Kidney capillary endothelial cell (primary cell): ENCODE measurements around the gene AFF2.
"Not testable (repeated sequence)": the region's sequence is repeated elsewhere in the genome, so short reads cannot be mapped to it uniquely, and the experiment has no call there.

Experiments
- DNase-seq: peaks from one replicate; pipeline ENCODE4 v3.0.0-alpha.2; 2018; ENCODE audit warnings: low spot score

The AFF2 gene

GRCh38 chrX:148643460-148643859 lies 143.0 kb downstream of the AFF2 start:
- no peak for DNase-seq

- DNase-seq: no peak
Measured at GRCh38 chrX:148647651-148648050, 147.2 kb downstream of the AFF2 start.

GRCh38 chrX:148649145-148649795 lies 148.9 kb downstream of the AFF2 start:
- no peak for DNase-seq

GRCh38 chrX:148658115-148658730 lies 157.8 kb downstream of the AFF2 start:
- DNase-seq: no peak

- DNase-seq: no peak
Measured at GRCh38 chrX:148659481-148659880, 159.1 kb downstream of the AFF2 start.

GRCh38 chrX:148661035-148661434 lies 160.6 kb downstream of the AFF2 start:
- no peak for DNase-seq

GRCh38 chrX:148662014-148662413 lies 161.6 kb downstream of the AFF2 start:
- no peak for DNase-seq

- DNase-seq: no peak
Measured at GRCh38 chrX:148664171-148664570, 163.8 kb downstream of the AFF2 start.

GRCh38 chrX:148664995-148665394 lies 164.6 kb downstream of the AFF2 start:
- no peak for DNase-seq

- DNase-seq: not testable (repeated sequence)
Measured at GRCh38 chrX:148669175-148669574, 168.8 kb downstream of the AFF2 start.

- DNase-seq: no peak
Measured at GRCh38 chrX:148670277-148670676, 169.9 kb downstream of the AFF2 start.

- no peak for DNase-seq
Measured at GRCh38 chrX:148672517-148672916, 172.1 kb downstream of the AFF2 start.

GRCh38 chrX:148681605-148682004 lies 181.2 kb downstream of the AFF2 start:
- DNase-seq: no peak

GRCh38 chrX:148682206-148682605 lies 181.8 kb downstream of the AFF2 start:
- no peak for DNase-seq

GRCh38 chrX:148691456-148691855 lies 191.0 kb downstream of the AFF2 start:
- DNase-seq: no peak

- no peak for DNase-seq
Measured at GRCh38 chrX:148695255-148695654, 194.8 kb downstream of the AFF2 start.

GRCh38 chrX:148698221-148698620 lies 197.8 kb downstream of the AFF2 start:
- DNase-seq: no peak

- no peak for DNase-seq
Measured at GRCh38 chrX:148700021-148700420, 199.6 kb downstream of the AFF2 start.

- no peak for DNase-seq
Measured at GRCh38 chrX:148713981-148714380, 213.6 kb downstream of the AFF2 start.

GRCh38 chrX:148715361-148715760 lies 214.9 kb downstream of the AFF2 start:
- DNase-seq: no peak

GRCh38 chrX:148722966-148723365 lies 222.5 kb downstream of the AFF2 start:
- no peak for DNase-seq

- DNase-seq: no peak
Measured at GRCh38 chrX:148723551-148723950, 223.1 kb downstream of the AFF2 start.

- no peak for DNase-seq
Measured at GRCh38 chrX:148728901-148729300, 228.5 kb downstream of the AFF2 start.

- DNase-seq: no peak
Measured at GRCh38 chrX:148732743-148733142, 232.3 kb downstream of the AFF2 start.
